HG02943 (cell line): ENCODE measurements around the gene NR4A2.

Experiments used
- ATAC-seq: cut with Tn5 transposase; IDR thresholded peaks from one replicate; pipeline ENCODE4 v1.9.1; 2021; ENCODE audit warnings: mild to moderate bottlenecking, low read depth, moderate library complexity; ENCODE audit not compliant: unreplicated experiment

NR4A2 gene

DNA sequence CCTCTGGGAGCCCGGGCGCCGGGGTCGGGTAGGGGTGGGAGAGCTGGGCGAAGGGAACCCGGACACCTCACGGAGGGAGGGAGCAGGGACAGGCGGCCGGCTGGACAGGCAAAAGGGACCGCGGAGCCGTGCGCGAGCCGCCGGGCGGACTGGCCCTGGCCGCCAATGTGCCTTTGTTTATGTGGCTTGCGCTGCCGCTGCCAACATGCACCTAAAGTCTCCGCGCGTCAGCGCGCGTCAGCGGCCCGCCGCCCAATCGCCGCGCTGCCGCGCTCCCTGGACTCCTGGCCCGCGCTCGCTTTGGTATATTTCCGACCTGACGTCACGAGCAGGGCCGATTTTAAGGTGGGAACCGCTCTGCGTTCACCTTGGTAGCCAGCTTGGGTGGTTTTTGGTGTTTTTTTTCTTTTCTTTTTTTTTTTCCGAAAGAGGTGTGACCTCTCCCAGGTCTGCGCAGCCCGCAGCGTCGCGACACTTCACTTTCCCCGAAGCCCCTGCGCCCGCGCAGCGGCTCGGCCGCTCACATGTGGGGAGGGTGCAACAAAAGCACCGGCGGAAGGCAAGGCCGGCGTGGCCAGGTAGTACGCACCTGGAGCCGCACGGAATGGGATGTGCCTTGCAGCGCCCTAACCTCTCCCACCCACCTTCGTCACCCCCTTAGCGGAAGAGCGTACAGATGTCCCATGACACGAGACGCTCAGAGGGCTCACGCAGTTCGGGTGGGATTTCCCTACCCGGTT lies at the start of gene NR4A2:
TSS of gene NR4A2 (minus strand) at position 188 of the 740 bp plus-strand sequence. CDS start 2,535 bp downstream, outside the sequence.
- peak; percentile 63 for ATAC-seq

- ATAC-seq = peak; percentile 97
Measured at GRCh38 chr2:156380117-156380645, 47.7 kb upstream of the NR4A2 start.

GRCh38 chr2:156379714-156380113 lies 47.2 kb upstream of the NR4A2 start:
- ATAC-seq = no peak

DNA sequence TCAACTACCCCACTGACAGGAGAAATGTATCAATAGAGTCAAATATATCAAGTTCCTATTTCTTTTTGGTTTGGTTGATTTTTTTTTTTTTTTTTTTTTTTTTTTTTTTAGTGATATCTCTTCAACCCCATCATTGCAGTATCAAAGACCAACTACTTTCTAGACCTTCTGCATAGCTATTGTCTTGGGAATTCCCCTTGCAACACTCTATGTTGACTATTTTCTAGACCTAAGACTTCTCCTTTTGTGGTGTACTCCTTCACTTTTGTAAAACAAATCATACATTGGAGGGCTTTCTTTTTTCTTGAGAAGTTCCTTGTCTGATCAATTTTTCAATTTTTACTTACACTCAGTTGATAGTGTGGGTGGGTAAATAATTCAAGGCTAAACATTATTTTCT lies 46.5 kb upstream of the NR4A2 start:
- ATAC-seq = no peak

- ATAC-seq = no peak
Measured at GRCh38 chr2:156366753-156367152, 34.2 kb upstream of the NR4A2 start.

DNA sequence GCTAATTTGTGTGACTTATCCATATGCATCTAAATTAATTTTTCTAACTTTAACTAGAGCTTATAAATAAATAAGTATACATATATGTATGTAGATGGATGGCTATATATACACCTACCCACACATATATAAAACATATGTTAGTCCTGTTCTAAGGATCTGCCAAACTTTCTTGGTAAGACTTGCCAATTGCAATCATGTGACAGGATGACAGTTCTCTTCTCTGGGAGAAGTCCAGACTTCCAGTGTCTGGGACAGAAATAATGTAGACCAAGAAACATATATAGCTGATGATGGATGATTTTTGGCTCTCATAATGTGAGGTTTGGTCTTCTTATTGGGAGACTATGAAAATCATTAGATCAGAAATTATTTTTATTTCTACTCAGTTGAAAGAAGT lies 30.6 kb upstream of the NR4A2 start:
- ATAC-seq = no peak

DNA sequence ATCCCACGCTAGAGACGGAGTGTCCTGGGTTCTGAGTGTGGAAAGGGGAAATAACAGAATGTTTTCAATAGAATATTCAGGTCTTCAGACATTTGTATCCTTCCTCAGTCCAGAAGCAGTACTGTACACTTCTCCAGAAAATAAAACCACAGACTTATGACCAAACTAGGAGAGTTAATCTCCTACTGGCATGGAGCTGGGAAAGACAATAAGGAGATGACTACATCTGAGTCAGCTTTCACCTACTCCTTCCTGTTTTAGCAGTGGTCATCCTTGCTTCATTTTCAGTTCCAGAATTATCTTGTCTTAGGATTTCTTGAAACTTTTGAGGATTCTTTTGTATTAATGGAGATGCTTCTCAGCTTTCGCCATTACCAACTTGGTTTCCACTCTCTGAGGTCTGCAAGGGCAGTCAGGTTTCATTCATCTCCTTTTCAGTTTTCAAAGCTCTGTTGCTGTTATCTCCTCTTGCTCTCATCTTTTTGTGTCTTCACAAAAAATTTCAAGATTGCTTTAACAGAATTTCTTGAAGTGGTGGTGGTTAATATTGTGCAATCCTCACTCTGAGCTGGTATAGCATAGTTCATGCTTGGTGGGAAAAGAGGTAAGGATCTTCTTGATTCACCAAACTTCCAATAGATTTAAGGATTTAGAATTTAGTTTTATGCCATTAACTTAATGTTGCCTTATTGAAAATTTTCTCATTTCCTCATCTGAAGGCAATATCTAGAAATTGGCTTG lies 23.7 kb upstream of the NR4A2 start:
- ATAC-seq = no peak

DNA sequence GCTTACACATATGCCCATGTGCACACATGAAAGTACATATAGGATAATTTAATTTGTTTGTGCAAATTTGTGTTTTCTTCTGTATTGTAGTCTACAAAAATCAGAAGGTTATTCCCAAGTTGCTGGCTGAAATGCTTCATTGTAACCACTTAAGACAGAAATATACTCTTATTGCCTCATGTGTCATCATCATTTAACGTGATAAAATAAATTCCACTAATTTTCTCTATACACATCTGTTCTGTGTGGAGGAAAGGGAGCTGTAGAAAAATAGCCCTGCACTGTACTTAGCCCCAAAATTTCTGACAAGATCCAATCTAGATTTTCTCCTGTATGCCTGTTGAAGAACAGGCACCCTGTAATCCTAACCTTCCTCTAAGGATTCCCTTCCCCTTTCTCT lies 20.4 kb upstream of the NR4A2 start:
- no peak for ATAC-seq

GRCh38 chr2:156350374-156351142 lies 18.0 kb upstream of the NR4A2 start:
- ATAC-seq = no peak

DNA sequence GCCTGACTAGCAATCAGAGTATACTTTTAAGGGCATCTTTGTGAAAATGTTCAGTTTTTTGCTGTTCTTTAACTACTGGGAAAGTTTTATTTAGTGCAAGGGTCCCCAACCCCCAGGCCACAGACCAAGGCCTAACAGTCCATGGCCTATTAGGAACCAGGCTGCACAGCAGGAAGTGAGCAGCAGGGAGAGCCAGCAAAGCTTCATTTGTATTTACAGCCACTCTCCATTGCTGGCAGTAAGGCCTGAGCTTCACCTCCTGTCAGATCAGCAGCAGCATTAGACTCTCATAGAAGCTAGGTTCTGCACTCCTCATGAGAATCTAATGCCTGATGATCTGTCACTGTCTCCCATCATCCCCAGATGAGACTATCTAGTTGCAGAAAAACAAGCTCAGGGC lies 17.1 kb upstream of the NR4A2 start:
- no peak for ATAC-seq

DNA sequence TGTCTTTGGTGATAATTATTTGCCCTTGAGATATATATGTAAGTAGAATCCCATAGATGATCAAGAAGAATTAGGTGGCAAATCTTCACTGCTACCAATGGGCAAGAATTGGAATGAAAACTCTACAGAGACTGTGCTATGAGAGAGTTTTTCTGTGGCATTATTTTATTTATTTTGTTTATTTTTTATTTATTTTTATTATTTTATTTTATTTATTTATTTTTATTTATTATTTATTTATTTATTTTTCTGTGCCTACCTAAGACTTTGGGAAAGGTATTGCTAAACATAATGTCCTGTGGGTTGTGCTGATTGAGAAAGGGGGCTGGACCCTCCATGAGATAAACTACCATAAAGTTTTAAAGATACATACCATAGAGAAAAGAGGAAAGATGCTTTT lies 16.6 kb upstream of the NR4A2 start:
- no peak for ATAC-seq

DNA sequence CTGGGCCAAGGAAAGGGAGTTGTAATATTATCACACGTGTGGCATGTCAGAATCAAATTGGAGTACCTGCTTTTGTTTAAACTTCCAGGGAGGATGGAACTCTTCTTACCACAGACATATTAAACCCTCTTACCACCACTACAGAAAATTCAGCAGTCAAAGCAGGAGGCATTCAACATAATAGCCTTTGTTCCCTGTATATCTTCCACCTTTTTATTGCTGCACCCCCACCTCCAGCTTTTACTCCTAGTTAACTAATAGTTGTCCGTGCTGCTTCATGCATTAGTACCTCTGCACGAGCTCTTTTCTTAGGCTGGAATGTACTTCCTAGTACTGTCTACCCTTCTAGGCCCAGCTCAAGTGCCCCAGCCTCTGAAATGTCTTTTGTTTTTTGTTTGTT lies 14.9 kb upstream of the NR4A2 start:
- ATAC-seq = no peak

- ATAC-seq = no peak
Measured at GRCh38 chr2:156346731-156347130, 14.2 kb upstream of the NR4A2 start.

DNA sequence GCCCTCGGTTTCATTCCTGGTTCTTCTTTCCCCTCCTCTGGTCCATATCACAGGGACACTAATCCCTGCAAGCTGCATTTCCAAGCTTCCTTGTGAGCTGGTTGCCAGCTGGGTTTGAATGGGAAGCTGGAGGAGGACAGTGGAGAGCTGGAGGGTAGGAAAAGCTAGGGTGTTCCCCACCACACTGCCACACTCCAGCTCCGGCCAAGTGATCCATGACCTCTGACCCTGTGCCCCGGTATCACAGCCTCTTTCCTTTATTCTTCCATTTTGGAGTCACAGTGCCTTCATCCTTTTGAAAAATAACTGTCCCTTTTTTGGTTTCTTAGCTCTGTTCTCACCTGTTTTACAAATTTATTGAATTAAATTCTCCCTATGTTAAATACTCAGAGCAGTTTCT lies 13.1 kb upstream of the NR4A2 start:
- ATAC-seq = no peak

DNA sequence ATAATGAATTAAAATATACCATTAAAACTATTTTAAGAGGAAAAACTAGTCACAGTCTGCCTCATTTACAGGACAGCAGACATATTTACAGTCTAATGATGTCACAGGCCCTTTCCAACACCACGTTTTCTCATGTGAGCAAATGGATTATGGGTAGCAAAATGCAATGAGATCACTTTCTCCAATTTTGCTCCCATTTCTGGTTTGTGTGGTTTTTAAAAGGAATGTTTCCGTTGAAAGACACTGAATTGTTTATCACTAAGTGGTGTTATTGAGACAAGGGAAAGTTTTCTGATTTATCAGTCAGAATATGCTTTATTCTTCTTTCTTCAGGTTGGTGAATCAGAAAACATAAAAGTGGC lies 11.4 kb upstream of the NR4A2 start:
- ATAC-seq = no peak

- ATAC-seq = no peak
Measured at GRCh38 chr2:156343096-156343939, 10.8 kb upstream of the NR4A2 start.

- ATAC-seq = peak; percentile 50
Measured at GRCh38 chr2:156342254-156343095, 10.0 kb upstream of the NR4A2 start.

- peak; percentile 85 for ATAC-seq
Measured at GRCh38 chr2:156341452-156342253, 9.1 kb upstream of the NR4A2 start.
